HEK293 (cell line): ENCODE results near the gene FAM89B.

Source experiments
- KLF1 ChIP-seq: fragments of 450-650 bp; formaldehyde crosslinking; IDR thresholded peaks from 2 replicates; pipeline ENCODE4 v1.5.1; 2016; ENCODE audit warnings: missing biosample characterization, missing genetic modification characterization
- KLF7 ChIP-seq: fragments of 450-650 bp; formaldehyde crosslinking; IDR thresholded peaks from 2 replicates; pipeline ENCODE4 v1.5.1; 2016; ENCODE audit warnings: missing biosample characterization, missing genetic modification characterization, borderline replicate concordance
- ZFP69B ChIP-seq: fragments of 450-650 bp; formaldehyde crosslinking; IDR thresholded peaks from 2 replicates; pipeline ENCODE4 v1.5.1; 2016; ENCODE audit warnings: missing biosample characterization, missing genetic modification characterization
- ZNF112 ChIP-seq: fragments of 450-650 bp; formaldehyde crosslinking; IDR thresholded peaks from 2 replicates; pipeline ENCODE4 v1.5.0; 2017; ENCODE audit warnings: missing biosample characterization, missing genetic modification characterization
- ZNF114 ChIP-seq: fragments of 450-650 bp; formaldehyde crosslinking; IDR thresholded peaks from 2 replicates; pipeline ENCODE4 v1.5.0; 2017; ENCODE audit warnings: missing biosample characterization, missing genetic modification characterization
- ZNF133 ChIP-seq: fragments of 450-650 bp; formaldehyde crosslinking; IDR thresholded peaks from 2 replicates; pipeline ENCODE4 v1.5.1; 2016; ENCODE audit warnings: missing biosample characterization, missing genetic modification characterization
- ZNF138 ChIP-seq: fragments of 450-650 bp; formaldehyde crosslinking; IDR thresholded peaks from 2 replicates; pipeline ENCODE4 v1.5.1; 2016; ENCODE audit warnings: missing biosample characterization, missing genetic modification characterization, borderline replicate concordance
- ZNF140 ChIP-seq: fragments of 450-650 bp; formaldehyde crosslinking; IDR thresholded peaks from 2 replicates; pipeline ENCODE4 v1.5.1; 2016; ENCODE audit warnings: missing biosample characterization, missing genetic modification characterization
- ZNF146 ChIP-seq: fragments of 450-650 bp; formaldehyde crosslinking; IDR thresholded peaks from 2 replicates; pipeline ENCODE4 v1.5.1; 2016; ENCODE audit warnings: missing biosample characterization, missing genetic modification characterization
- ZNF239 ChIP-seq: fragments of 450-650 bp; formaldehyde crosslinking; IDR thresholded peaks from 2 replicates; pipeline ENCODE4 v1.5.1; 2016; ENCODE audit warnings: missing biosample characterization, missing genetic modification characterization
- ZNF404 ChIP-seq: fragments of 450-650 bp; formaldehyde crosslinking; IDR thresholded peaks from 2 replicates; pipeline ENCODE4 v1.5.1; 2017; ENCODE audit warnings: missing biosample characterization, missing genetic modification characterization
- ZNF423 ChIP-seq: fragments of 450-650 bp; formaldehyde crosslinking; IDR thresholded peaks from 2 replicates; pipeline ENCODE4 v1.5.1; 2016; ENCODE audit warnings: missing biosample characterization, missing genetic modification characterization
- ZNF426 ChIP-seq: fragments of 450-650 bp; formaldehyde crosslinking; IDR thresholded peaks from 2 replicates; pipeline ENCODE4 v1.5.1; 2017; ENCODE audit warnings: missing biosample characterization, missing genetic modification characterization, mild to moderate bottlenecking, inconsistent platforms, moderate library complexity
- ZNF501 ChIP-seq: fragments of 450-650 bp; formaldehyde crosslinking; IDR thresholded peaks from 2 replicates; pipeline ENCODE4 v1.5.1; 2016; ENCODE audit warnings: missing biosample characterization, missing genetic modification characterization
- ZNF530 ChIP-seq: fragments of 450-650 bp; formaldehyde crosslinking; IDR thresholded peaks from 2 replicates; pipeline ENCODE4 v1.5.1; 2016; ENCODE audit warnings: low read depth, missing biosample characterization, missing genetic modification characterization
- ZNF600 ChIP-seq: fragments of 450-650 bp; formaldehyde crosslinking; IDR thresholded peaks from 2 replicates; pipeline ENCODE4 v1.5.1; 2016; ENCODE audit warnings: missing biosample characterization, missing genetic modification characterization
- ZNF623 ChIP-seq: fragments of 450-650 bp; formaldehyde crosslinking; IDR thresholded peaks from 2 replicates; pipeline ENCODE4 v1.5.1; 2016; ENCODE audit warnings: missing biosample characterization, missing genetic modification characterization
- ZNF701 ChIP-seq: fragments of 450-650 bp; formaldehyde crosslinking; IDR thresholded peaks from 2 replicates; pipeline ENCODE4 v1.5.1; 2016; ENCODE audit warnings: missing biosample characterization, missing genetic modification characterization
- ZNF830 ChIP-seq: fragments of 450-650 bp; IDR thresholded peaks from 2 replicates; pipeline ENCODE4 v1.5.0; 2018; ENCODE audit warnings: missing biosample characterization, missing genetic modification characterization, low read depth, mild to moderate bottlenecking, moderate library complexity
- TF ChIP-seq, protein P1 (sequence below): fragments of 450-650 bp; formaldehyde crosslinking; IDR thresholded peaks from 2 replicates; pipeline ENCODE4 v1.5.1; 2017; ENCODE audit warnings: missing biosample characterization, mild to moderate bottlenecking, missing genetic modification characterization, moderate library complexity
- TF ChIP-seq, protein P2 (sequence below): fragments of 450-650 bp; formaldehyde crosslinking; IDR thresholded peaks from 2 replicates; pipeline ENCODE4 v1.5.1; 2016; ENCODE audit warnings: missing biosample characterization, missing genetic modification characterization, borderline replicate concordance
- TF ChIP-seq, protein P3 (sequence below): fragments of 450-650 bp; formaldehyde crosslinking; IDR thresholded peaks from 2 replicates; pipeline ENCODE4 v1.5.1; 2016; ENCODE audit warnings: missing biosample characterization, missing genetic modification characterization
- TF ChIP-seq, protein P4 (sequence below): fragments of 450-650 bp; formaldehyde crosslinking; IDR thresholded peaks from 2 replicates; pipeline ENCODE4 v1.5.1; 2016; ENCODE audit warnings: missing biosample characterization, missing genetic modification characterization
- TF ChIP-seq, protein P5 (sequence below): fragments of 450-650 bp; formaldehyde crosslinking; IDR thresholded peaks from 2 replicates; pipeline ENCODE4 v1.5.1; 2016; ENCODE audit warnings: missing biosample characterization, missing genetic modification characterization
- TF ChIP-seq, protein P6 (sequence below): fragments of 450-650 bp; formaldehyde crosslinking; IDR thresholded peaks from 2 replicates; pipeline ENCODE4 v1.5.1; 2017; ENCODE audit warnings: missing biosample characterization, missing genetic modification characterization
- TF ChIP-seq, protein P7 (sequence below): fragments of 450-650 bp; formaldehyde crosslinking; IDR thresholded peaks from 2 replicates; pipeline ENCODE4 v1.5.1; 2016; ENCODE audit warnings: missing biosample characterization, missing genetic modification characterization
- TF ChIP-seq, protein P8 (sequence below): sonication (generic); formaldehyde crosslinking; IDR thresholded peaks from 2 replicates; pipeline ENCODE4 v1.8.1; 2022; ENCODE audit warnings: mild to moderate bottlenecking, moderate library complexity, missing genetic modification reagents

The FAM89B gene

DNA sequence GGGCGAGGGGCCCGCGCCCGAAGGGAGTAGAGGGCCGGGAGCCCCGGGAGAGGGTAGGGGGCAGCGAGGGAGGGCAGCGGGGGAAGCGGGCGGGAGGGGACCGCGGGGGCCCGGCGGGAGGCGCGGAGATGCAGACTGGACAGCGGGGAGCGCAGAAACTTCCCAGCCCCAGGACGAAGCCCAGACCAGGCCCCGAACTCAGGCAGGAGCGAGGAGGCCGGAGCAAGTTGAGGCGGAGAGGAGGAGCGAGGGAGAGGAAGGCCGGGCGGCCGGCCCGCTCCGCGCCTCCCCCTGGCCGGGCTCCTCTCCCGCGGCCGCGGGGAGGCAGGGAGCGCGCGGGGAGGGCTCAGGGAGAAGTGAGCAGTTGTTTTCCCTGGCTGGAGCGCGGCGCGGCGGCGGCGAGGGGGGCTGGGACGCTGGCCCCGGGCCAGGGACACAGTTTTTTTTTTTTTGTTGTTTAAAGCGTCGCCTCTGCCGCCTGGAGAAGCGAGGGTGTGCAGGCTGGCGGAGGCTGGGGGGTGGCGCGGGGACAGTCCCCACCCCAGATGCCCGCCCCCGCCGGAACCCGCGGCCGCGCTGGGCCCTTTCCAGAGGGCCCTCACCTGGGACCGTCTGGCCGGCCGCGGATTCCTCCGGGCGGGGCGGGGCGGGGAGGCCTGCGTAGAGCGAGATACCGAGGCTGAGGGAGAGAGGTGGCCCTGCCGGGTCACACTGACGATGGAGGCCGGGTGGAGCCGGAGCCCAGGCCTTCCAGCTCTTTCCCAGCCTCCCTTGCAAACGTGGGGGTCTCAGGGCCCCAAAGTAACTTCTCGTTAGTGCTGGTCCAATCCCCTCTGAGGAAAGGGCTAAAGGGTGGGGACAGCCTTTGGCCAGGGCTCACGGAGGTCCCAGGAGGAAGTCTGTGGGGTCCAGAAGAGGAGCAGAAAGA, 14.1 kb upstream of the FAM89B start, which contains the start of gene LTBP3 (continued):
- TF ChIP-seq, protein P1, sequence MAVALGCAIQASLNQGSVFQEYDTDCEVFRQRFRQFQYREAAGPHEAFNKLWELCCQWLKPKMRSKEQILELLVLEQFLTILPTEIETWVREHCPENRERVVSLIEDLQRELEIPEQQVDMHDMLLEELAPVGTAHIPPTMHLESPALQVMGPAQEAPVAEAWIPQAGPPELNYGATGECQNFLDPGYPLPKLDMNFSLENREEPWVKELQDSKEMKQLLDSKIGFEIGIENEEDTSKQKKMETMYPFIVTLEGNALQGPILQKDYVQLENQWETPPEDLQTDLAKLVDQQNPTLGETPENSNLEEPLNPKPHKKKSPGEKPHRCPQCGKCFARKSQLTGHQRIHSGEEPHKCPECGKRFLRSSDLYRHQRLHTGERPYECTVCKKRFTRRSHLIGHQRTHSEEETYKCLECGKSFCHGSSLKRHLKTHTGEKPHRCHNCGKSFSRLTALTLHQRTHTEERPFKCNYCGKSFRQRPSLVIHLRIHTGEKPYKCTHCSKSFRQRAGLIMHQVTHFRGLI (tag by site-specific recombination) = no peak
- TF ChIP-seq ZNF239 (tag by site-specific recombination) = no peak
- TF ChIP-seq ZNF600 (tag by site-specific recombination) = no peak
- TF ChIP-seq ZNF701 (tag by site-specific recombination) = no peak
- TF ChIP-seq, protein P2, sequence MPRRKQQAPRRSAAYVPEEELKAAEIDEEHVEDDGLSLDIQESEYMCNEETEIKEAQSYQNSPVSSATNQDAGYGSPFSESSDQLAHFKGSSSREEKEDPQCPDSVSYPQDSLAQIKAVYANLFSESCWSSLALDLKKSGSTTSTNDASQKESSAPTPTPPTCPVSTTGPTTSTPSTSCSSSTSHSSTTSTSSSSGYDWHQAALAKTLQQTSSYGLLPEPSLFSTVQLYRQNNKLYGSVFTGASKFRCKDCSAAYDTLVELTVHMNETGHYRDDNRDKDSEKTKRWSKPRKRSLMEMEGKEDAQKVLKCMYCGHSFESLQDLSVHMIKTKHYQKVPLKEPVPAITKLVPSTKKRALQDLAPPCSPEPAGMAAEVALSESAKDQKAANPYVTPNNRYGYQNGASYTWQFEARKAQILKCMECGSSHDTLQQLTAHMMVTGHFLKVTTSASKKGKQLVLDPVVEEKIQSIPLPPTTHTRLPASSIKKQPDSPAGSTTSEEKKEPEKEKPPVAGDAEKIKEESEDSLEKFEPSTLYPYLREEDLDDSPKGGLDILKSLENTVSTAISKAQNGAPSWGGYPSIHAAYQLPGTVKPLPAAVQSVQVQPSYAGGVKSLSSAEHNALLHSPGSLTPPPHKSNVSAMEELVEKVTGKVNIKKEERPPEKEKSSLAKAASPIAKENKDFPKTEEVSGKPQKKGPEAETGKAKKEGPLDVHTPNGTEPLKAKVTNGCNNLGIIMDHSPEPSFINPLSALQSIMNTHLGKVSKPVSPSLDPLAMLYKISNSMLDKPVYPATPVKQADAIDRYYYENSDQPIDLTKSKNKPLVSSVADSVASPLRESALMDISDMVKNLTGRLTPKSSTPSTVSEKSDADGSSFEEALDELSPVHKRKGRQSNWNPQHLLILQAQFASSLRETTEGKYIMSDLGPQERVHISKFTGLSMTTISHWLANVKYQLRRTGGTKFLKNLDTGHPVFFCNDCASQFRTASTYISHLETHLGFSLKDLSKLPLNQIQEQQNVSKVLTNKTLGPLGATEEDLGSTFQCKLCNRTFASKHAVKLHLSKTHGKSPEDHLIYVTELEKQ = no peak
- no peak for TF ChIP-seq ZNF404 (tag by site-specific recombination)
- no peak for TF ChIP-seq ZNF426
- TF ChIP-seq KLF1 (tag by site-specific recombination) = no peak
- TF ChIP-seq ZNF140 (tag by site-specific recombination) = no peak
- TF ChIP-seq ZNF423 (tag by site-specific recombination) = no peak
- TF ChIP-seq, protein P3, sequence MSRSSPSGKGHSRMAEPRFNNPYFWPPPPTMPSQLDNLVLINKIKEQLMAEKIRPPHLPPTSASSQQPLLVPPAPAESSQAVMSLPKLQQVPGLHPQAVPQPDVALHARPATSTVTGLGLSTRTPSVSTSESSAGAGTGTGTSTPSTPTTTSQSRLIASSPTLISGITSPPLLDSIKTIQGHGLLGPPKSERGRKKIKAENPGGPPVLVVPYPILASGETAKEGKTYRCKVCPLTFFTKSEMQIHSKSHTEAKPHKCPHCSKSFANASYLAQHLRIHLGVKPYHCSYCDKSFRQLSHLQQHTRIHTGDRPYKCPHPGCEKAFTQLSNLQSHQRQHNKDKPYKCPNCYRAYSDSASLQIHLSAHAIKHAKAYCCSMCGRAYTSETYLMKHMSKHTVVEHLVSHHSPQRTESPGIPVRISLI = no peak
- TF ChIP-seq, protein P4, sequence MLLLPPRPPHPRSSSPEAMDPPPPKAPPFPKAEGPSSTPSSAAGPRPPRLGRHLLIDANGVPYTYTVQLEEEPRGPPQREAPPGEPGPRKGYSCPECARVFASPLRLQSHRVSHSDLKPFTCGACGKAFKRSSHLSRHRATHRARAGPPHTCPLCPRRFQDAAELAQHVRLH (tag by site-specific recombination) = no peak
- TF ChIP-seq ZFP69B = no peak
- TF ChIP-seq ZNF501 (tag by site-specific recombination) = no peak
- TF ChIP-seq ZNF146 = no peak
- TF ChIP-seq, protein P5, sequence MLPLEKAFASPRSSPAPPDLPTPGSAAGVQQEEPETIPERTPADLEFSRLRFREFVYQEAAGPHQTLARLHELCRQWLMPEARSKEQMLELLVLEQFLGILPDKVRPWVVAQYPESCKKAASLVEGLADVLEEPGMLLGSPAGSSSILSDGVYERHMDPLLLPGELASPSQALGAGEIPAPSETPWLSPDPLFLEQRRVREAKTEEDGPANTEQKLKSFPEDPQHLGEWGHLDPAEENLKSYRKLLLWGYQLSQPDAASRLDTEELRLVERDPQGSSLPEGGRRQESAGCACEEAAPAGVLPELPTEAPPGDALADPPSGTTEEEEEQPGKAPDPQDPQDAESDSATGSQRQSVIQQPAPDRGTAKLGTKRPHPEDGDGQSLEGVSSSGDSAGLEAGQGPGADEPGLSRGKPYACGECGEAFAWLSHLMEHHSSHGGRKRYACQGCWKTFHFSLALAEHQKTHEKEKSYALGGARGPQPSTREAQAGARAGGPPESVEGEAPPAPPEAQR (tag by site-specific recombination) = no peak
- no peak for TF ChIP-seq ZNF830 (tag by site-specific recombination)
- TF ChIP-seq, protein P6, sequence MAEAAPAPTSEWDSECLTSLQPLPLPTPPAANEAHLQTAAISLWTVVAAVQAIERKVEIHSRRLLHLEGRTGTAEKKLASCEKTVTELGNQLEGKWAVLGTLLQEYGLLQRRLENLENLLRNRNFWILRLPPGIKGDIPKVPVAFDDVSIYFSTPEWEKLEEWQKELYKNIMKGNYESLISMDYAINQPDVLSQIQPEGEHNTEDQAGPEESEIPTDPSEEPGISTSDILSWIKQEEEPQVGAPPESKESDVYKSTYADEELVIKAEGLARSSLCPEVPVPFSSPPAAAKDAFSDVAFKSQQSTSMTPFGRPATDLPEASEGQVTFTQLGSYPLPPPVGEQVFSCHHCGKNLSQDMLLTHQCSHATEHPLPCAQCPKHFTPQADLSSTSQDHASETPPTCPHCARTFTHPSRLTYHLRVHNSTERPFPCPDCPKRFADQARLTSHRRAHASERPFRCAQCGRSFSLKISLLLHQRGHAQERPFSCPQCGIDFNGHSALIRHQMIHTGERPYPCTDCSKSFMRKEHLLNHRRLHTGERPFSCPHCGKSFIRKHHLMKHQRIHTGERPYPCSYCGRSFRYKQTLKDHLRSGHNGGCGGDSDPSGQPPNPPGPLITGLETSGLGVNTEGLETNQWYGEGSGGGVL (tag by site-specific recombination) = peak; percentile 85
- TF ChIP-seq ZNF530 (tag by site-specific recombination) = no peak
- TF ChIP-seq, protein P7, sequence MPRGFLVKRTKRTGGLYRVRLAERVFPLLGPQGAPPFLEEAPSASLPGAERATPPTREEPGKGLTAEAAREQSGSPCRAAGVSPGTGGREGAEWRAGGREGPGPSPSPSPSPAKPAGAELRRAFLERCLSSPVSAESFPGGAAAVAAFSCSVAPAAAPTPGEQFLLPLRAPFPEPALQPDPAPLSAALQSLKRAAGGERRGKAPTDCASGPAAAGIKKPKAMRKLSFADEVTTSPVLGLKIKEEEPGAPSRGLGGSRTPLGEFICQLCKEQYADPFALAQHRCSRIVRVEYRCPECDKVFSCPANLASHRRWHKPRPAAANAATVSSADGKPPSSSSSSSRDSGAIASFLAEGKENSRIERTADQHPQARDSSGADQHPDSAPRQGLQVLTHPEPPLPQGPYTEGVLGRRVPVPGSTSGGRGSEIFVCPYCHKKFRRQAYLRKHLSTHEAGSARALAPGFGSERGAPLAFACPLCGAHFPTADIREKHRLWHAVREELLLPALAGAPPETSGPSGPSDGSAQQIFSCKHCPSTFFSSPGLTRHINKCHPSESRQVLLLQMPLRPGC = no peak
- TF ChIP-seq ZNF133 = no peak
- TF ChIP-seq KLF7 (tag by site-specific recombination) = no peak
- TF ChIP-seq ZNF114 (tag by site-specific recombination) = no peak
- no peak for TF ChIP-seq ZNF623 (tag by site-specific recombination)
- no peak for TF ChIP-seq ZNF112 (tag by site-specific recombination)
- TF ChIP-seq, protein P8, sequence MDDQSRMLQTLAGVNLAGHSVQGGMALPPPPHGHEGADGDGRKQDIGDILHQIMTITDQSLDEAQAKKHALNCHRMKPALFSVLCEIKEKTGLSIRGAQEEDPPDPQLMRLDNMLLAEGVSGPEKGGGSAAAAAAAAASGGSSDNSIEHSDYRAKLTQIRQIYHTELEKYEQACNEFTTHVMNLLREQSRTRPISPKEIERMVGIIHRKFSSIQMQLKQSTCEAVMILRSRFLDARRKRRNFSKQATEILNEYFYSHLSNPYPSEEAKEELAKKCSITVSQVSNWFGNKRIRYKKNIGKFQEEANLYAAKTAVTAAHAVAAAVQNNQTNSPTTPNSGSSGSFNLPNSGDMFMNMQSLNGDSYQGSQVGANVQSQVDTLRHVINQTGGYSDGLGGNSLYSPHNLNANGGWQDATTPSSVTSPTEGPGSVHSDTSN (CRISPR knock-in tag) = no peak
- no peak for TF ChIP-seq ZNF138 (tag by site-specific recombination)
